ENCODE results near the gene DGKG.

DNA sequence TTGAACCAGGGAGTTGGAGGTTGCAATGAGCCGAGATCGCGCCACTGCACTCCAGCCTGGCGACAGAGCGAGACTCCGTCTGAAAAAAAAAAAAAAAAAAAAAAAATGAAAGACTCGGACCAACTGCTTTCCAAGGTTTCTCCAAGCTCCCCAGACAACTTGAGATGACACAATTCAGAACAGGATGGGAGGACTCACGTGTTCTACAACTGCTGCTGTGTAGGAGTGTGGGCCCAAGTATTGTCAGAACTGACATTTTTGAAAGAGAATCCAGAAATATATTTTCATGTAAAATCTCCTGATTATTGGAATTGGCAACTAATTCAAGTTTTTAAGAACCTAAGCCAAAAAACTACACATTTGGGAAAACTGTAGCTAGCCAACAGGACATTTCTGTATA lies 143.6 kb downstream of the DGKG start:
- TF ChIP-seq, protein P1, sequence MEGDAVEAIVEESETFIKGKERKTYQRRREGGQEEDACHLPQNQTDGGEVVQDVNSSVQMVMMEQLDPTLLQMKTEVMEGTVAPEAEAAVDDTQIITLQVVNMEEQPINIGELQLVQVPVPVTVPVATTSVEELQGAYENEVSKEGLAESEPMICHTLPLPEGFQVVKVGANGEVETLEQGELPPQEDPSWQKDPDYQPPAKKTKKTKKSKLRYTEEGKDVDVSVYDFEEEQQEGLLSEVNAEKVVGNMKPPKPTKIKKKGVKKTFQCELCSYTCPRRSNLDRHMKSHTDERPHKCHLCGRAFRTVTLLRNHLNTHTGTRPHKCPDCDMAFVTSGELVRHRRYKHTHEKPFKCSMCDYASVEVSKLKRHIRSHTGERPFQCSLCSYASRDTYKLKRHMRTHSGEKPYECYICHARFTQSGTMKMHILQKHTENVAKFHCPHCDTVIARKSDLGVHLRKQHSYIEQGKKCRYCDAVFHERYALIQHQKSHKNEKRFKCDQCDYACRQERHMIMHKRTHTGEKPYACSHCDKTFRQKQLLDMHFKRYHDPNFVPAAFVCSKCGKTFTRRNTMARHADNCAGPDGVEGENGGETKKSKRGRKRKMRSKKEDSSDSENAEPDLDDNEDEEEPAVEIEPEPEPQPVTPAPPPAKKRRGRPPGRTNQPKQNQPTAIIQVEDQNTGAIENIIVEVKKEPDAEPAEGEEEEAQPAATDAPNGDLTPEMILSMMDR (IDR thresholded peaks at IDR 0.05): no peak
- TF ChIP-seq POLR2AphosphoS5 (IDR thresholded peaks at IDR 0.05) (no peak), POLR2A (IDR thresholded peaks at IDR 0.05) (no peak)
